A673 (cell line): Measurements from ENCODE around the gene PRKAA1. TPM values are rescaled to one million over a fixed set of nuclear protein-coding genes. Genes with fewer than 3 reads are reported as not detected.

Source experiments
- total RNA-seq: library from RNA; stranded (reverse); gene quantifications from 2 replicates; pipeline ENCODE4 v1.2.3, GENCODE V29; 2021

PRKAA1 gene
- total RNA-seq, 1 experiment from 2014 or later: 114 TPM

Other genes with a start within 250 kb of the PRKAA1 start
- 2.1 and 2.5 TPM in 2 replicates for gene PTGER4, start 118.5 kb downstream of the PRKAA1 start, total RNA-seq
- gene TTC33, start 42.4 kb downstream of the PRKAA1 start, total RNA-seq: 17.0 and 19.1 TPM in 2 replicates
- 1,502 and 1,533 TPM in 2 replicates for gene RPL37, start 36.8 kb upstream of the PRKAA1 start, total RNA-seq
- 7.1 and 8.9 TPM in 2 replicates for gene CARD6, start 43.0 kb upstream of the PRKAA1 start, total RNA-seq
- 11.7 and 22.3 TPM in 2 replicates for gene C7, start 111.1 kb upstream of the PRKAA1 start, total RNA-seq